Measurements from ENCODE around the gene TRH.

TRH gene

GRCh38 chr3:129952556-129953355 is 21.8 kb upstream of the TRH start:
- DNase-seq (no peak), ATAC-seq (no peak)
- Mint-ChIP-seq H3K27me3 (no peaks in the 10 kb centered on the region), H3K4me3 (no peak overlapping the region), H3K27ac (no peak overlapping the region), H3K9me3 (peaks cover 0 to 2% of the 10 kb centered on the region in 2 donors), H3K4me1 (no peaks in the 10 kb centered on the region)

DNA sequence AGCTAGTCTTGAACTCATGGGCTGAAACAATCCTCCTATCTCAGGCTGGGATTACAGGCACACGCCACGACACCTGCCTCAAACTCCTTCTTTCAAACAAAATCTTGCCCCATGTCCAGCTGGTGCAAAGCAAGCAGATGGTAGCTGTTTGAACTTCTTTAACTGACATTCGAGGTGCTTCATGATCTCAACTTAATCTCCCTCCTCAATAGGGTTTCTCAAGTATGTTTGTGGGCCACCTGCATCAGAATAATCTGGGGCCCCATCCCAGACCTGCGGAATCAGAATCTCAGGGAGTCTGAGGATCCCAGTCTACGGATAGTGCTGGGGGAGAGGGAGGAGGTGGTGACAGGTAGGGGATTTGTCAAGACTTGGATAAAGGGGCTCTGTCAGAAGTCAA is 20.9 kb upstream of the TRH start:
- no peaks in the 10 kb centered on the region for H3K4me1 Mint-ChIP-seq
- H3K4me3 Mint-ChIP-seq: no peak overlapping the region
- ATAC-seq (no peak), DNase-seq (no peak)
- H3K27ac Mint-ChIP-seq: peak overlapping the region in 1 of 2 donors; percentile 29
- no peaks in the 10 kb centered on the region for H3K9me3 Mint-ChIP-seq
- no peaks in the 10 kb centered on the region for H3K27me3 Mint-ChIP-seq

DNA sequence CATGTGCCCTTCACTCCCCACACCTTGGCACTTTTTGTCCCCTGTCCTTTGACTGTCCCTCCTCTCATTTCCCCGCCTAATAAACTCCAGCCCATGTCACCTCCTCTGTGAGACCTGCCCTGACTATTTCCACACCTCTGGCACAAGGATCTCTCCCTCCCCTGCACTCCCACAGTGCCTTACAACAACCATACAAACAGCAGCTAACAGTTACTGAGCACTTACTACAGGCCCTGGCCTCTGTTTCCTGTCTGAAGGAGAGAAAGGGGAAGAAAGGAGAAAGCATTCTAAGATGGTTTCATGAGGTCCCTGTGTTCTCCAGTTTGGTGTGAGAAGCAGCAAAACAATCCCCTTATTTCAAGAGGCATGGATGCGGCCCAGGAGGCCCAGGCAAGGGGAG is 20.0 kb upstream of the TRH start:
- H3K4me3 Mint-ChIP-seq: no peak overlapping the region
- H3K4me1 Mint-ChIP-seq: no peaks in the 10 kb centered on the region
- H3K27me3 Mint-ChIP-seq: no peaks in the 10 kb centered on the region
- no peak overlapping the region for H3K27ac Mint-ChIP-seq
- DNase-seq: no peak
- no peaks in the 10 kb centered on the region for H3K9me3 Mint-ChIP-seq
- ATAC-seq: no peak

DNA sequence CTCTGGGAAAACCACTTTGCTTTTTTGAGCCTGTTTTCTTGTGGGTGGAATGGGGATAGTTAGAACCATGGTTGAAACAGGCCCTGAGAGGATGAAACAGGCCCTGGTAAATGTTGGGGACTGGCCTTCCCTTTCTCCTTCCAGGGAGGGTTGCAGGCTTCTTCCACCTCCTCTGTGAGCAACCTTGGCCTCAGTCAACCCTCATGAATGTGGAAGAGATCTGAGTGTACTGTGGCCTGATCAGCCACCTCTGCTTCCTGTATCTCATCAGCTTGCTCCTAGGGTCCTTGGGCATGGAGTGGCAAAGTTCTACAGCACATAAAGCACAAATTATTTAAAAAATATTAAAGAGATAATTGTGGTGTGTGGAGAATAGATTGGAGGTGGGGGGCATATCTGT is 17.6 kb upstream of the TRH start:
- H3K9me3 Mint-ChIP-seq: no peaks in the 10 kb centered on the region
- H3K4me1 Mint-ChIP-seq: no peaks in the 10 kb centered on the region
- H3K4me3 Mint-ChIP-seq: no peak overlapping the region
- no peak overlapping the region for H3K27ac Mint-ChIP-seq
- no peak for DNase-seq
- no peaks in the 10 kb centered on the region for H3K27me3 Mint-ChIP-seq
- ATAC-seq: no peak

DNA sequence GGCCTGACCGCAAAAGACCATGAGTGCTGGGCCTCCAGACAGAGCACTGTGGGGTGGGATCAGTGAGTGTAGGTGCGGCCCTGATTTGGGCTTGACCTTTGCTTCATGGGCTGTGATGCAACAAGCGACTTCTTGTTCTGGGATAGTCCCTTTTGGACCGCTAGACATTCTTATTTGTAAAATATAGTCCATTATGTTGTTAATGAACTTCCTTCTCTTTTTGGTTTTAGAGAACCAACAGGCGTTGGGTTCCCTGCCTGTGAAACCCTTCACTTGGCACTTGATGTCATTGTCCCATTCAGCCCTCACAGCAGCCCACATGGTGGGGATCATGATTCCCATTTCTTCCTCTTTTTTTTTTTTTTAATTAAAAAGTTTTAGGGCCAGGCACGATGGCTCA is 15.8 kb upstream of the TRH start:
- H3K4me3 Mint-ChIP-seq: no peak overlapping the region
- H3K27ac Mint-ChIP-seq: no peak overlapping the region
- H3K27me3 Mint-ChIP-seq: no peaks in the 10 kb centered on the region
- ATAC-seq (no peak), DNase-seq (no peak)
- no peaks in the 10 kb centered on the region for H3K9me3 Mint-ChIP-seq
- H3K4me1 Mint-ChIP-seq: no peaks in the 10 kb centered on the region

DNA sequence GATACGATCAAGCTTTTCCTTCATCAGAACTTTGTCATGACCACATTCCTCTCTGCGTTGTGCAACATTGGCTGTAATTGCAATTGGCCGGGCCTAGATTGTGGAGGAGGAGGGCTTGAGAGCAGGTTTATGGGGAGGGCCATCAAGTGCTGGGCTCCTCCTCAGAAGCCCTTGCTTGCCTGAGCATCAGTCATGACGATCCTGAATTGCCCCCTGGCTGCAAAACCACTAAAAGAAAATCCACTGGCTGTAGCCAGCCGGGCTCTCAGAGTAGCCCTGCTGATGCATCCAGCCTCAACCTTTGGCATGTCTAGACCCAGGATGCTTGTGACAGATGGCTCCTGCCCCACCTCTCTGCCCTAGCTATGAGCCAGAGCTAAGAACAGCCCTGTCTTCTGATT is 13.4 kb upstream of the TRH start:
- Mint-ChIP-seq H3K27ac (no peak overlapping the region), H3K4me3 (no peak overlapping the region), H3K27me3 (no peaks in the 10 kb centered on the region), H3K4me1 (no peaks in the 10 kb centered on the region), H3K9me3 (no peaks in the 10 kb centered on the region)
- no peak for DNase-seq
- ATAC-seq: no peak

DNA sequence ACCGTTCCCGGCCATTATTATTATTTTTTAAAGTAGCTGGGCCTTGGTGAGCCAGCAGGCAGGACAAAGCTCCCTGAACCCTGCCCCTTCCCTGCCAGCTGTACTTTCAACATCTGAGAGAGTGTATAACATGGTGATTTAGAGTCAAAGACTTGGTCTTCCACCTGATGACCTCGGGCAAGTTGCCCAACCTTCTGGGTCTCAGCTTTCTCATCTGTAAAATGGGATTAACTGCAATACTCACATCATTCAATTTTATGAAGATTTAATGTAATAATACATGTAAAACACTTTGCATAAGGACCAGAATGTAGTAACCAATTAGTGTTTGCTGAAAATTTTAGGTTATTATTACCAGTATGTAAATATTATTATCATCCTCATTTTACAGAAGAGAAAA is 11.9 kb upstream of the TRH start:
- no peak overlapping the region for H3K4me3 Mint-ChIP-seq
- no peak overlapping the region for H3K27ac Mint-ChIP-seq
- DNase-seq (no peak), ATAC-seq (no peak)
- H3K9me3 Mint-ChIP-seq: no peaks in the 10 kb centered on the region
- no peaks in the 10 kb centered on the region for H3K27me3 Mint-ChIP-seq
- H3K4me1 Mint-ChIP-seq: no peaks in the 10 kb centered on the region

GRCh38 chr3:129965937-129966336 is 8.6 kb upstream of the TRH start:
- ATAC-seq (no peak), DNase-seq (no peak)
- Mint-ChIP-seq H3K4me1 (no peaks in the 10 kb centered on the region), H3K27ac (no peak overlapping the region), H3K4me3 (no peak overlapping the region), H3K9me3 (no peaks in the 10 kb centered on the region), H3K27me3 (no peaks in the 10 kb centered on the region)

GRCh38 chr3:129966876-129967275 is 7.6 kb upstream of the TRH start:
- H3K4me3 Mint-ChIP-seq: no peak overlapping the region
- H3K9me3 Mint-ChIP-seq: no peaks in the 10 kb centered on the region
- no peaks in the 10 kb centered on the region for H3K27me3 Mint-ChIP-seq
- no peaks in the 10 kb centered on the region for H3K4me1 Mint-ChIP-seq
- no peak for DNase-seq
- ATAC-seq: no peak
- H3K27ac Mint-ChIP-seq: no peak overlapping the region

DNA sequence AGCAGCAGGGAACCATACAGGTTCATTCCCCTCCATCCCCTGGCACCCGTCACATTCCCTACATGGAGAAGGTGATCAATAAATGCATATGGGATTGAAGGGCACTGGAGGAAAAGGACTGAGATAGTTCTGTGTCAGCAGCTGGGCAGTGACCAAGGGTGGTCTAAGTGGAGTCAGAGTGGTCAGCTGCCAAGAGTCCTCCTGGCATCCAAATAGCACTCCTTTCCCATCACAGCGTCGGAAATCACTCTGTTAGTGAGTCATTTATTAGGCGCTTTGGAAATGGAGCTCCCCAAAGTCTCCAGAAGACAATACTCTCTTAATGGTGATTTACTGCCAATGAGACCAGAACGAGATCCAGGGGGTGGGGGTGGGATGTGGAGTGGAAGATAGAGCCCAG is 6.8 kb upstream of the TRH start:
- DNase-seq: no peak
- peaks cover 9% of the 10 kb centered on the region for H3K27me3 Mint-ChIP-seq
- no peak overlapping the region for H3K4me3 Mint-ChIP-seq
- no peaks in the 10 kb centered on the region for H3K4me1 Mint-ChIP-seq
- H3K27ac Mint-ChIP-seq: no peak overlapping the region
- no peak for ATAC-seq
- no peaks in the 10 kb centered on the region for H3K9me3 Mint-ChIP-seq

GRCh38 chr3:129971351-129972052 is 3.0 kb upstream of the TRH start:
- Mint-ChIP-seq H3K9me3 (no peaks in the 10 kb centered on the region), H3K27ac (peak overlapping the region in 1 of 2 donors; percentile 59), H3K27me3 (peaks cover 46% of the 10 kb centered on the region), H3K4me1 (no peaks in the 10 kb centered on the region), H3K4me3 (no peak overlapping the region)
- ATAC-seq (no peak), DNase-seq (no peak)

DNA sequence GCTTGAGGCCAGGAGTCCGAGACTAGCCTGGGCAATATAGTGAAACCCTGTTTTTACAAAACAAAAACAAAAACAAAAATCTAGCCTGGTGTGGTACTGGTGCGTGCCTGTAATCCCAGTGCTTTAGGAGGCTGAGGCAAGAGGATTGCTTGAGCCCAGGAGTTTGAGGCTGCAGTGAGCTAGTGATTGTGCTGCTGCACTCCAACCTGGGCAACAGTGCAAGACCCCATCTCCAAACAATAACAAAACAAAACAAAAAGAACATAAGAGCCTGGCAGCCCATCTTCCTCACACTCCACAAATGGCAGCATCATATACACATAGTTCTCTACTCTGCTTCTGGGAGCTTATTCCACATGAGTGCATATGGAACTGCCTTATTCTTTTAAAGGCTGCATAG is 2.2 kb upstream of the TRH start:
- DNase-seq (no peak), ATAC-seq (no peak)
- H3K4me1 Mint-ChIP-seq: no peaks in the 10 kb centered on the region
- no peak overlapping the region for H3K27ac Mint-ChIP-seq
- H3K4me3 Mint-ChIP-seq: no peak overlapping the region
- no peaks in the 10 kb centered on the region for H3K9me3 Mint-ChIP-seq
- H3K27me3 Mint-ChIP-seq: peaks cover 54% of the 10 kb centered on the region

DNA sequence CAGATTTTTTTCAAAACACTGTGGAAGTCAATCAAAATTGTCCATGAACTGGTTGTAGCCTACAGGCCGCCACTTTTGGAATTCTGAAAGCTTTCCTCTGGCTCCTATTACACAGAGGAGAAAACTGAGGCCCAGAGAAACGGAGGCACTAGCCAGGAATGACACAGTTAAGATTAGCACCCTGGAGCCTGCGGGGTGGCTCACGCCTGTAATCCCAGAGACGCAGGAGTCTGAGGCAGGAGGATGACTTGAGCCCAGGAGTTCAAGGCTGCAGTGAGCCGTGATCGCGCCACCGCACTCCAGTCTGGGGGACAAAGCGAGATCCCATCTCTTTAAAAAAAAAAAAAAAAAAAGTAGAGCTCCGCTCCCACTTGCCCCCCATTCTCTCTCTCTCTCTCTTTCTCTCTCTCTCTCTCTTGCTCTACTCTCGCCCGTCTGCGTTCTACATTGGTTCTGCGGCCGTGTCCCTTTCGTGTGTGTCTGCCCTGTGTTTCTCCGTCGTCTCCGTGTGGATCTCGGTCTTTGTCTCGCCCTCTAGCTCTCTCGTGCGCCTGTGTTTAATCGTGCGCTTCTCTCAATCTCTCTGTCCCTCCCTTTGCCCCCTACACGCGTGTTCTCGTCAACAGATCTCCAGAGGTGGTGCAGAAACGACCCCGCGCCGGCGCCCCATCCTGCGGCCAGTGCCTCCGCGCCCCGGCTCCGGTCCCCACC is 512 bp upstream of the TRH start:
- no peak for DNase-seq

GRCh38 chr3:129974833-129975704 is 549 bp downstream of the TRH start:
- peaks cover 74% of the 10 kb centered on the region for H3K27me3 Mint-ChIP-seq
- no peaks in the 10 kb centered on the region for H3K4me1 Mint-ChIP-seq
- peak; percentile 50 for ATAC-seq
- H3K27ac Mint-ChIP-seq: no peak overlapping the region
- H3K4me3 Mint-ChIP-seq: peak overlapping the region; percentile 56 to 67
- DNase-seq: peak in 1 of 2 donors; percentile 15
- H3K9me3 Mint-ChIP-seq: no peaks in the 10 kb centered on the region

More for the DNA sequence above, 512 bp upstream of the TRH start:
- H3K4me3 Mint-ChIP-seq: peak overlapping the region; percentile 41 to 67
- no peaks in the 10 kb centered on the region for H3K9me3 Mint-ChIP-seq
- peak; percentile 27 for ATAC-seq
- no peak overlapping the region for H3K27ac Mint-ChIP-seq
- H3K4me1 Mint-ChIP-seq: no peaks in the 10 kb centered on the region
- peaks cover 64% of the 10 kb centered on the region for H3K27me3 Mint-ChIP-seq

DNA sequence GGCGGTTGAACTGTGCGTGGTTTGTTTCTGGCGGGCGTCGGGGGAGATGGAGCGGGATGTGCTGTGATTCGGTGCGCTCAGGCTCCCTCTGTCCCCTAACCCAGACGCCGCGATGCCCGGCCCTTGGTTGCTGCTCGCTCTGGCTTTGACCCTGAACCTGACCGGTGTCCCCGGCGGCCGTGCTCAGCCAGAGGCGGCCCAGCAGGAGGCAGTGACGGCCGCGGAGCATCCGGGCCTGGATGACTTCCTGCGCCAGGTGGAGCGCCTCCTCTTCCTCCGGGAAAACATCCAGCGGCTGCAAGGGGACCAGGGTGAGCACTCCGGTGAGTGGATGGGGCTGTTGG is 1.2 kb downstream of the TRH start:
- ATAC-seq: no peak
- no peak overlapping the region for H3K4me3 Mint-ChIP-seq

More for the DNA sequence above, 1.2 kb downstream of the TRH start:
- no peak overlapping the region for H3K27ac Mint-ChIP-seq
- H3K9me3 Mint-ChIP-seq: no peaks in the 10 kb centered on the region
- H3K27me3 Mint-ChIP-seq: peaks cover 75% of the 10 kb centered on the region
- no peak for DNase-seq
- H3K4me1 Mint-ChIP-seq: no peaks in the 10 kb centered on the region
